ENCODE measurements around the gene ZBTB21. TPM values are rescaled to one million over a fixed set of nuclear protein-coding genes. Genes with fewer than 3 reads are reported as not detected.

The ZBTB21 gene
- total RNA-seq, 2 experiments from 2014 or later, result 132 to 139 TPM

GRCh38 chr21:41954654-41955499 is 55.3 kb downstream of the ZBTB21 start:
- peaks cover 22% of the 10 kb centered on the region for H3K27me3 Mint-ChIP-seq
- Histone ChIP-seq H3K9me3 (ENCODE audit: control insufficient read depth in 1 of 2, insufficient read depth in 1 of 2, low read length in 2 of 2) (no peaks in the 10 kb centered on the region), H3K27me3 (ENCODE audit: control insufficient read depth in 1 of 2, insufficient read depth in 2 of 2, low read length in 2 of 2) (peaks cover 0 to 18% of the 10 kb centered on the region in 2 experiments), H3K36me3 (ENCODE audit: insufficient read depth, low read length) (no peaks in the 10 kb centered on the region), H3K4me3 (ENCODE audit: low read length) (no peak overlapping the region), H3K27ac (ENCODE audit: low read depth in 1 of 2, low read length in 2 of 2) (no peak overlapping the region), H3K4me1 (ENCODE audit: insufficient read depth, low read length) (peaks cover 11% of the 10 kb centered on the region)
- POLR2A ChIA-PET, result interaction anchor here (0.6 kb wide), 1 partner anchor 115 kb away, joined by 3 read pairs; no protein-coding TSS in a partner anchor
- H3K36me3 Mint-ChIP-seq (ENCODE audit: low read depth), result no peaks in the 10 kb centered on the region
- DNase-seq (no peak), ATAC-seq (ENCODE audit: poor library complexity) (no peak)
- H3K4me1 Mint-ChIP-seq (ENCODE audit: low read depth), result peaks cover 24% of the 10 kb centered on the region
- H3K9me3 Mint-ChIP-seq, result no peaks in the 10 kb centered on the region
- TF ChIP-seq CTCF (IDR thresholded peaks at IDR 0.05), result no peak
- intact Hi-C loops (cut with DNase I, micrococcal nuclease), result no loop called here
- H3K27ac Mint-ChIP-seq, result no peak overlapping the region
- peak overlapping the region; percentile 18 for H3K4me3 Mint-ChIP-seq
- CTCF ChIA-PET, result no interaction called here

GRCh38 chr21:41953831-41954653 is 56.1 kb downstream of the ZBTB21 start, which contains the start of gene C2CD2:
Gene C2CD2 (minus strand): TSS chr21:41954018. CDS start chr21:41953648, 370 bp downstream.
- TF ChIP-seq CTCF (IDR thresholded peaks at IDR 0.05), result no peak

GRCh38 chr21:41953249-41953830 is 56.8 kb downstream of the ZBTB21 start:
- POLR2A ChIA-PET, result no interaction called here
- peak overlapping the region; percentile 16 for H3K4me3 ChIP-seq (ENCODE audit: low read length)
- H3K36me3 Mint-ChIP-seq (ENCODE audit: low read depth), result no peaks in the 10 kb centered on the region

More at GRCh38 chr21:41953831-41954653, 56.1 kb downstream of the ZBTB21 start, which contains the start of gene C2CD2:
- peaks cover 24% of the 10 kb centered on the region for H3K4me1 Mint-ChIP-seq (ENCODE audit: low read depth)
- Histone ChIP-seq H3K4me3 (ENCODE audit: low read length) (peak within 1 kb of the TSS; percentile 32), H3K4me1 (ENCODE audit: insufficient read depth, low read length) (peaks cover 11% of the 10 kb centered on the region), H3K27ac (ENCODE audit: low read depth in 1 of 2, low read length in 2 of 2) (no peak within 1 kb of the TSS), H3K27me3 (ENCODE audit: control insufficient read depth in 1 of 2, insufficient read depth in 2 of 2, low read length in 2 of 2) (peaks cover 0 to 18% of the 10 kb centered on the region in 2 experiments), H3K9me3 (ENCODE audit: control insufficient read depth in 1 of 2, insufficient read depth in 1 of 2, low read length in 2 of 2) (no peaks in the 10 kb centered on the region), H3K36me3 (ENCODE audit: insufficient read depth, low read length) (no peaks in the 10 kb centered on the region)
- H3K27me3 Mint-ChIP-seq, result peaks cover 22% of the 10 kb centered on the region
- DNase-seq (peak in 4 of 14 experiments; percentile 4 to 44 (median 34)), ATAC-seq (ENCODE audit: poor library complexity) (peak; percentile 48)
- ChIA-PET CTCF (no interaction called here), POLR2A (no interaction called here)
- H3K27ac Mint-ChIP-seq, result no peak within 1 kb of the TSS
- no peaks in the 10 kb centered on the region for H3K36me3 Mint-ChIP-seq (ENCODE audit: low read depth)
- H3K9me3 Mint-ChIP-seq, result no peaks in the 10 kb centered on the region
- intact Hi-C loops (cut with DNase I, micrococcal nuclease), result no loop called here
- H3K4me3 Mint-ChIP-seq, result peak within 1 kb of the TSS; percentile 42

More at GRCh38 chr21:41953249-41953830, 56.8 kb downstream of the ZBTB21 start:
- Mint-ChIP-seq H3K9me3 (no peaks in the 10 kb centered on the region), H3K4me3 (peak overlapping the region; percentile 42), H3K4me1 (ENCODE audit: low read depth) (peaks cover 24% of the 10 kb centered on the region), H3K27ac (no peak overlapping the region), H3K27me3 (peaks cover 22% of the 10 kb centered on the region)
- peaks cover 11% of the 10 kb centered on the region for H3K4me1 ChIP-seq (ENCODE audit: insufficient read depth, low read length)
- DNase-seq (peak in 1 of 14 experiments; percentile 16), ATAC-seq (ENCODE audit: poor library complexity) (no peak)
- no peak for TF ChIP-seq CTCF (IDR thresholded peaks at IDR 0.05)
- CTCF ChIA-PET, result no interaction called here
- no peaks in the 10 kb centered on the region for H3K9me3 ChIP-seq (ENCODE audit: control insufficient read depth in 1 of 2, insufficient read depth in 1 of 2, low read length in 2 of 2)
- intact Hi-C loops (cut with DNase I, micrococcal nuclease), result no loop called here
- H3K27me3 ChIP-seq (ENCODE audit: control insufficient read depth in 1 of 2, insufficient read depth in 2 of 2, low read length in 2 of 2), result peaks cover 0 to 18% of the 10 kb centered on the region in 2 experiments
- no peaks in the 10 kb centered on the region for H3K36me3 ChIP-seq (ENCODE audit: insufficient read depth, low read length)
- no peak overlapping the region for H3K27ac ChIP-seq (ENCODE audit: low read depth in 1 of 2, low read length in 2 of 2)
